Epidermal melanocyte (primary cell): ENCODE data around the gene RHBDD2.
"Not testable (repeated sequence)": the region's sequence is repeated elsewhere in the genome, so short reads cannot be mapped to it uniquely, and the experiment has no call there.

ENCODE experiments used
- DNase-seq: peaks from one replicate; pipeline ENCODE4 v3.0.0; 2011; ENCODE audit warnings: low spot score; ENCODE audit not compliant: insufficient read length

RHBDD2 gene

DNA sequence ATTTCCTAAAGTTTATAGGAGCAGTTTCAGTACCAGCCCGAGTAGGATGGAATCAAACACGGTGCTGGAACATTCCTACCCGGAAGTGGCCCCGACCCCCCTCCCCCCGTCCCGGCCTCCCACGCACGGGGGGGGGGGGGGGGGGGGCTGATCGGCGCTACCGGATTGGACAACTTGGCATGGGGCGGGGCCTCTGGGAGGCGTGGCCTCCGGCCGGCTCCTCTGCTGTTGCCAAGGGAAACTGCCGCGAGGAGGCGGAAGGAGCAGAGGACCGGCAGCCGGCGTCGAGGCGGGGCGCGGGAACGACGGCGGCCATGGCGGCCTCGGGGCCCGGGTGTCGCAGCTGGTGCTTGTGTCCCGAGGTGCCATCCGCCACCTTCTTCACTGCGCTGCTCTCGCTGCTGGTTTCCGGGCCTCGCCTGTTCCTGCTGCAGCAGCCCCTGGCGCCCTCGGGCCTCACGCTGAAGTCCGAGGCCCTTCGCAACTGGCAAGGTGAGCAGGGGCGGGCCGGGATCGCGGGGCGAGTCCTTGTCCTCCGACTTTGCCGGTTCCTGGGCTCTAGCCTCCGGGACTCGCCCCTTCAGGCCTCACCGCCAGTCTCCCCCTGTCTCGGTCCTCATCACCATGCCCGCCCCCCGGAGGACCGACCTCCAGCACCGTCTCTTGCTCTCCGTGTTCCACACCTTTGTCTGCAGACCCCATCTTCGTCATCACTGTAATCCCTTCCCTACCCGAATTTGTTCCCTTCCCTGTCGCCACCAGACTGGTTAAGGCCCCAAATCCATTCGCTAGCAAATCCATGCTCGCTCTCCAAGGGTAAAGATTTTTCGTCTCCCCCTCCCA lies at the start of gene RHBDD2:
Gene RHBDD2 (plus strand): TSS at position 266 of the 843 bp plus-strand sequence. CDS start 49 bp downstream, at position 315.
- DNase-seq: peak; percentile 93

DNA sequence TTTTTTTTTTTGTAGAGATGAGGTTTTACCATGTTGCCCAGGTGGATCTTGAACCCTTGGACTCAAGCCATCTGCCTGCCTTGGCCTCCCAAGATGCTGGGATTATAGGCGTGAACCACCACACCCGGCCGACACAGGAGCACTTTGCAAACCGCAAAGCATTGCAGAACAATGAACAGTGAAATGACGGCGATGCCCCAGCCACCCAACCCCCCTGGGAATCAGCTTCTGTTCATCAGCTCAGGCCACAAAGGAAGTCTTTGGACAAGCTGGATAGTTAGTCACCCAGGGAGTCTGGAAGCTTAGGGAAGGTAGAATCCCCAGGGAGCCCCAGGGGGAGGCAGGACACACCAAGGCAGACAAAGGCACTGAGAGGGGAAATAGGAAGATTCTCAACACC lies 49.2 kb upstream of the RHBDD2 start:
- not testable (repeated sequence) for DNase-seq

DNA sequence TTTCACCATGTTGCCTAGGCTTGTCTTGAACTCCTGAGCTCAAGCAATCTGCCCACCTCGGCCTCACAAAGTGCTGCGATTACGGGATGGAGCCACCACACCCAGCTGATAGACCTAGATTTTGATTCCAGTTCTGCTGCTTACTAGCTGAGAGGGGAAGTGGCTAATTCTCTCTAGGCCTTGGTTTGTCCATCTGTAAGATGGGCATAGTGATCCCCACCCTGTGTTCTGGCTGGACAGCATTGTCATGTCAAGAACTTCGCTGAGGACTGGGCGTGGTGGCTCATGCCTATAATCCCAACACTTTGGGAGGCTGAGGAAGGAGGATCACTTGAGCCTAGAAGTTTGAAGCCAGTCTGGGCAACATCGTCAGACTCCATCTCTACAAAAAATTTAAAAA lies 47.9 kb upstream of the RHBDD2 start:
- DNase-seq: no peak

DNA sequence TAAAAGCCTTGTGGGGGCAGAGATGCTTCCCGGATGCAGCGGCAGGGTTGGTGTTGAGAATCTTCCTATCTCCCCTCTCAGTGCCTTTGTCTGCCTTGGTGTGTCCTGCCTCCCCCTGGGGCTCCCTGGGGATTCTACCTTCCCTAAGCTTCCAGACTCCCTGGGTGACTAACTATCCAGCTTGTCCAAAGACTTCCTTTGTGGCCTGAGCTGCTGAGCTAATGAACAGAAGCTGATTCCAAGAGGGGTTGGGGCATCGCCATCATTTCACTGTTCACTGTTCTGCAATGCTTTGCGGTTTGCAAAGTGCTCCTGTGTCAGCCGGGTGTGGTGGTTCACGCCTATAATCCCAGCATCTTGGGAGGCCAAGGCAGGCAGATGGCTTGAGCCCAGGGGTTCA lies 45.2 kb upstream of the RHBDD2 start:
- DNase-seq: not testable (repeated sequence)

DNA sequence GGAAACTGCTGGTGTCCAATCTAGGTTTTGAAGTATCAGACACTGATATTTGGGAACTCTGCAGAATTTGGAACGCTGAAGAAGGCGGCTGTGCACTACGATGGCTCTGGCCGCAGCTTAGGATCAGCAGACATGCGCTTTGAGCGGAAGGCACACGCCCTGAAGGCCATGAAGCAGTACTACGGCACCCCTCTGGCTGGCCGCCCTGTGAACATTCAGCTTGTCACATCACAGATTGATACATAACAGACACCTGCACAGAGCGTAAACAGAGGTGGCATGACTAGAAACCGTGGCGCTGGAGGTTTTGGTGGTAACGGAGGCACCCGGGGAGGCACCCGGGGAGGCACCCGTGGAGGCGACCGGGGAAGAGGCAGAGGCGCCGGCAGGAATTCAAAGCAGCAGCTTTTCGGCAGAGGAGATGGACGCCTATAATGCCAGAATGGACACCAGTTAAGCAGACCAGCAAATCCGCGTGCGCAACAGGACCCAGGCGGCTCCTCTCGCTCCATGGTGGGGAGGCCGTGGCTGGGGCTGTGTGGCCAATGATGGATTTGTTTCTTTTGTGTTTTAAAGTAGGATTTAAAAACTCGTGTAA lies 43.0 kb upstream of the RHBDD2 start:
- DNase-seq: no peak

DNA sequence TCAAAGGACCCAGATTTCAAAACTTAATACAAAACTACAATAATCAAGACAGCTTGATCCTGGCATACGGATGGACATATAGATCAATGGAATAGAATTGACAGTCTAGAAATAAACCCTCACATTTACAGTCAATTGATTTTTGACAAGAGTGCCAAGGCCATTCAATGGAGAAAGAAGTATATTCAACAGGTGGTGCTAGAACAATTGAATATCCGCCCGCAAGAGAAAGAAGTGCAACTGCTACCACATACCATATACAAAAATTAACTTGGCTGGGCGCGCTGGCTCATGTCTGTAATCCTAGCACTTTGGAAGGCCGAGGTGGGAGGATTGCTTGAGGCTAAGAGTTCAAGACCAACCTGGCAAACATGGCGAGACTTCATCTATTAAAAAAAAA lies 42.0 kb upstream of the RHBDD2 start:
- DNase-seq: no peak

DNA sequence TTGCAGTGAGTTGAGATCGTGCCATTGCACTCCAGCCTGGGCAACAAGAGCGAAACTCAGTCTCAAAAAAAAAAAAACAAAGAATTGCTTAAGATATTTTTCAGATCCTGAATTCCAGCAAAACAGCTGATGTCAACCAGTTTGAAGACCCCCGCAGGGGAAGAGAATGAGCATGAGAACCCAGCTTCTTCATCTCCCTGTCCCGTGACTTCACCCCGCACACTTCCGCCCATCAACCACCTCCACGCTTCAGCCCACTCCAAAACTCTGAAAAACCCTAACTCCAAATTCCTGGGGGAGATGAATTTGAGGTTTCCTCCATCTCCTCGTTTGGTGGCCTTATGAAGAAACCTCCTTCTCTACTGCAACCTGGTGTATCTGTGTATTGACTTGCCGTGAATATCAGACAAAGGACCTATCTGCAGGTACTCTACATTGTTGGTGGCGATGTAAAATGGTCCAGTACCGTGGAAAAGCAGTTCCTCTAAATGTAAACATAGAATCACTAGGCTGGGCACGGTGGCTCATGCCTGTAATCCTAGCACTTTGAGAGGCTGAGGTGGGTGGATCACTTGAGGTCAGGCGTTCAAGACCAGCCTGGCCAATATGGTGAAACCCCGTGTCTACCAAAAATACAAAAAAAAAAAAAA lies 40.4 kb upstream of the RHBDD2 start:
- not testable (repeated sequence) for DNase-seq

DNA sequence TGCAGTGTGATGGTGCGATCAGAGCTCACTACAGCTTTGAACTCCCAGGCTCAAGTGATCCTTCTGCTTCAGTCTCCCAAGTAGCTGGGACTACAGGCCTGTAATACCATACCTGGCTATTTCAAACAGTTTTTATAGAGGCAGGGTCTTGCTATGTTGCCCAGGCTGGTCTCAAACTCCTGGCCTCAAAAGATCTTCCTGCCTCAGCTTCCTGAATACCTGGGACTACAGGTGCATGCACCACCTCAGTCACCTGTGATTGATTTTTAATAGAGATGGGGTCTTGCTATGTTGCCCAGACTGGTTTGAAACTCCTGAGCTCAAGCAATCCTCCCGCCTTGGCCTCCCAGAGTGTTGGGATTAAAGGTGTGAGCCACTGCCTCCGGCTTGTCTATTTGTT lies 38.8 kb upstream of the RHBDD2 start:
- no peak for DNase-seq

DNA sequence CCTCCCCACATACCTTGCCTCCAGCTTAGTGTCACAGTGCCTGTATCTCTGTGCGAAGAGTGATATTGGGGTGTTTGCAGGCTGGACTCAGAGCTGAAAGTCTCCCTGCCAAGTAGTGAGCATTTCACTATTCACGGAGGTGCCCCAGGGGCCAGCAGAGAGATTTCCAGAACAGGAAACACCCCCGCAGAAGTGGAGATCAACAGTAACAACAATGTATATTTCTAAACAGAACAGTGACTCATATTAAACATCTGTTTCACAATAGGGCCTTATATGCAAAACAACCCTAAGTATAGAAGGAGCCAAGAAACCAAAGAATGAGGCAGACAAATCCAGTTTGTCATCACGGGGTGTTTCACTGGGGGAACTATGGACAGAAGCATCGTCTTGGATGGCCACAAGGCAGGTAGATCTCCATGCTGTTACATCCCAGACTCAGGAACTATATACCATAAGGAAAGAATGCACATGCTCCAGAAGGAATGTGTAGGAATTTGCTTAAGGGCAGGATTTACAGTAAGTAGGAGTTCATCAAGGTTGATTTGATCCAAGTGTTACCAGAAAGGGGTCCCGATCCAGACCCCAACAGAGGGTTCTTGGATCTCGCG lies 35.9 kb upstream of the RHBDD2 start:
- DNase-seq: no peak

DNA sequence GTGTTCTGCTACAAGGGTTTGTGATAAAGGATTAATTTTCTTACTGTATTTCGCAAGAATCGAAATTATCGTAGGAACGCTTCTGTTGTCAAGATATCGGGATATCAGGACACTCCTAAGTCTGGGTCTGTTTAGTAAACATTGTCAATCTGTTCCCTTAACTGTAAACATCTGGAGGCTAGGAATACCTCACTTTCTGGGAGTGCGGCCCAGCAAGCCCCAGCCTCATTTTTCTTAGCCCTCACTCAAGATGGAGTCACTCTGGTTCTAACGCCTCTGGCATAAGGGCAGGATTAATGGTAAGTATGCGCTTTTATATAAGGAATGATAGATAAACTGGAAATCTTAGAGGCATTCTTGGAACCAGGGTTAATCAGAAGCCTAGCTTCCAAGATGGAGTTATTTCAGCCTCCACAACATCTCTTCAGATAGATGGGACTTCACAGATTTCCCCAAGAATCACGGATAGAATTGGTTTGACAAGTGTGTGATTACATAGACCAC lies 35.2 kb upstream of the RHBDD2 start:
- no peak for DNase-seq

DNA sequence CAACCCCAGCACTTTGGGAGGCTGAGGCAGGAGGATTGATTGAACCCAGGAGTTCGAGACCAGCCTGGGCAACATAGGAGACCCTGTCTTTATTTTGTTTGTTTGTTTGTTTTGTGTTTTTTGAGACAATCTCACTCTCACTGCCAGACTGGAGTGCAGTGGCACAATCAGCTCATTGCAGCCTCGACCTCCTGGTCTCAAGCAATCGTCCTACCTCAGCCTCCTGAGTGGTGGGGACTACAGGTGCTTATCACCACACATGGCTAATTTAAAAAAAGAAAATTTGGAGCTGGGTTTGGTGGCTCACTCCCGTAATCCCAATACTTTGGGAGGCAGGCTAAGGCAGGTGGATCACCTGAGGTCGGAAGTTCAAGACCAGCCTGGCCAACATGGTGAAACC lies 34.7 kb upstream of the RHBDD2 start:
- DNase-seq: no peak

DNA sequence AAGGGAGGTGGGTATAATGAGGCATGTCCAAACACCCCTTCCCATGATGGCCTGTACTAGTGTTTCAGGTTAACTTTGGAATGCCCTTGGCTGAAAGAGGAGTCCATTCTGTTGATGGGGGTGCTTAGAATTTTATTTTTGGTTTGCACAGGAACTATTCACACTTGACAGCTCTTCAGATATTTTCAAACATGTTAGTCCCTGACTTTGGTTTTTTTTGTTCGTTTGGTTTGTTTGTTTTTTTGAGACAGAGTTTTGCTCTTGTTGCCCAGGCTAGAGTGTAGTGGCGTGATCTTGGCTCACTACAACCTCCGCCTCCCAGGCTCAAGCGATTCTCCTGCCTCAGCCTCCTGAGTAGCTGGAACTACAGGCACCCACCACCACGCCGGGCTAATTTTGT lies 33.7 kb upstream of the RHBDD2 start:
- not testable (repeated sequence) for DNase-seq

DNA sequence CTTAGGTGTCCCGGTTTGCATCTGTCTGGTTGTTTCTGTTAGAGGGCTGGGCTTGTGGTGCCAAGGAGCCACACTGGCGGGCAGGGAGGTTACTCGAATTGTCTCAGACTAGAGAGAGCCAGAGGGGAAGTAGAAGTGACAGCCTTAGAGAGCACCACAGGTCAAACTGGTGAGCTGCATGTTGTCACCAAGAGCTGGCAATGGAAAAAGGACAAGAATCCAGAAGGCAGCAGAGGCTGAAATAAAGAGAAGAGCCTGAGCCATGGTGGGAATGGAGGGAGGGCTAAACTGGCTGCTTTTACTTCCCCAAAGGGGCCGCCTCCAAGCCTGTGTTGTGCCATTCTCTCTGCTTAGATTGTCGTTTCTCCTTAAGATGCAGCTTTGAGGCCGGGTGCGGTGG lies 31.1 kb upstream of the RHBDD2 start:
- no peak for DNase-seq

DNA sequence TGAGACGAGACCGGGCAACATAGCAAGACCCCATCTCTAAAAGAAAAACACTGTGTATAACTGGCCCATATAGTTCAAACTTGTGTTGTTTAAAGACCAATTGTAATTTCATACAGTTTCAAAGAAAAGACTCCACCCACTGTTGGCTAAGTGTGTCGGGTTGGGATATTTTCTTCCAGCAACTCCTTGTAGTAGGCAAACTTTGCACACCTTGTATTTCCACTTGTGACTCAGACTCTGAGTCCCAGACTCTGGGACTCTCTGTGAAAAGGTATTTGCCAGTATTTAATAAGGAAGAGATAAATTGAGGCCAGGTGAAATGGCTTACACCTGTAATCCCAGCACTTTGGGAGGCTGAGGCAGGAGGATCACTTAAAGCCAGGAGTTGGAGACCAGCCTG lies 29.3 kb upstream of the RHBDD2 start:
- DNase-seq: no peak

DNA sequence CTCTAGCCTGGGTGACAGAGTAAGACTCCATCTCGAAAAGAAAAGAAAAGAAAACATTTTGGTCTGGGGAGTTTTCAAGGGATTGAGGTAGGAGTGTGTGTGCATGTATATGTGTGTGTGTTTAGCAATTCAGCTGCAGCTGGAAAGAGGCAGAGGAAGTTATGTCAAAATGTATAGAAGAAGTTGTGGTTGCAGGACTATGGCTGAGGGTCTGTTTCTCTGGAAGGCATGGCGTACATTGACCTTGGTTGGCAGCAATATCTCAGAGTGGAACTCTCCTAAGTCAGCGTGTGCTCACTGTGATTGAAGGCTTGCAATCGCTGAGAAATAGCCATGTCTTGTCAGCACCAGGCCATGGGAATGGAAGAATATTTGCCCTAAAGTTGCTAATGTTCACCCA lies 28.6 kb upstream of the RHBDD2 start:
- no peak for DNase-seq

DNA sequence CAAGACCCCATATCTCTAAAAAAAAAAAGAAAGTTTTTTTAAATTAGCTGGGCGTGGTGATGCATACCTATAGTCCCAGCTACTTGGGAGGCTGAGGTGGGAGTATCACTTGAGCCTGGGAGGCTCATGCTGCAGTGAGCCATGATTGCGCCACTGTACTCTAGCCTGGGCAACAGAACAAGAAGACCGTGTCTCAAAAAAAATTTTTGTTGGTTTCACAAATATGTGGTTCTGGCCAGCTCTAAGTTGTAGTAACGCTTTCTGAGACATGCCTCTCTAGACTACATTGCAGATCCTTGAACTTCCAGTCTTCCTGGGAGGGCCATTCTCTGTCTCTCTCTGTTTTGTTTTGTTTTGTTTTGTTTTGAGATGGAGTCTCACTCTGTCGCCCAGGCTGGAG lies 24.6 kb upstream of the RHBDD2 start:
- DNase-seq: no peak

DNA sequence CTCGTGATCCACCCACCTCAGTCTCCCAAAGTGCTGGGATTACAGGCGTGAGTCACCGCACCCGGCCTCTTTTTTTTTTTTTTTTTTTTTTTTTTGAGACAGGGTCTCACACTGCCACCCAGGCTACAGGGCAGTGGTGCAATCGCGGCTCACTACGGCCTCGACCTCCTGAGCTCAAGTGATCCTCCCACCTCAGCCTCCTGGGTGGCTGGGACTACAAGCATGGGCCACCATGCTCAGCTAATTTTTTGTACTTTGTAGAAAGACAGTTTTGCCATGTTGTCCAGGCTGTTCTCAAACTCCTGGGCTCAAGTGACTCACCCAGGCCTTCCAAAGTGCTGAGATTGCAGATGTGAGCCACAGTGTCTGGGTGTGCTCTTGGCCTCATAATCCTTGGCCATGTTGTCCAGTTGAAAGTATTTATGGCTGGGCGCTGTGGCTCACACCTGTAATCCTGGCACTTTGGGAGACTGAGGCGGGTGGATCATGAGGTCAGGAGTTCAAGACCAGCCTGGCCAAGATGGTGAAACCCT lies 24.0 kb upstream of the RHBDD2 start:
- DNase-seq: not testable (repeated sequence)

DNA sequence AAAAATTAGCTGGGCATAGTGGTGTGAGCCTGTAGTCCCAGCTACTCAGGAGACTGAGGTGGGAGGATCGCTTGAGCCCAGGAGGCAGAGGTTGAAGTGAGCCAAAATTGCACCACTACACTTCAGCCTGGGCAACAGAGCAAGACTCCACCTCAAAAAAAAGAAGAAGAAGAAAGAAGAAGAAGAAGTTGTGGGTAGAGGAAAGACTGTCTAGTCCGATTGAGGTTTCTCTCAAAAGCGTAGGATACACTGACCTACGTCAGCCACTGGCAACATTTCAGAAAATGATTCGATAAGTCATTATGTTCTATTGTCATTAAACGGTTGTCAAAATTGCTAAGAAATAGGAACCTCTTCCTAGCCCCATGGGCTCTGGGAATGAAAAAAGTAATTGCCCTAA lies 22.3 kb upstream of the RHBDD2 start:
- DNase-seq: no peak

DNA sequence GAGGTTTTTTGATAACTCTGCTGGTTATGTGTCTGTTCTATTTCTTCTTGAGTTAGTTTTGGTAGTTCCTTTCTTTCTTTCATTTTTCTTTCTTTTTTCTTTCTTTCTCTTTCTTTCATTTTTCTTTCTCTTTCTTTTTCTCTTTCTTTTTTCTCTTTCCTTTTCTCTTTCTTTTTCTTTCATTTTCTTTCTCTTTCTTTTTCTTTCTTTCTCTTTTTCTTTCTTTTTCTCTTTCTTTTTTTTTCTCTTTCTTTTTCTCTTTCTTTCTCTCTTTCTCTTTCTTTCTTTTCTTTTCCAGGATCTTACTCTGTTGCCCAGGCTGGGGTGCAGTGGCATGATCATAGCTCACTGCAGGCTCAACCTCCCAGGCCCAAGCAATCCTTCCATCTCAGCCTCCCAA lies 20.4 kb upstream of the RHBDD2 start:
- DNase-seq: no peak

DNA sequence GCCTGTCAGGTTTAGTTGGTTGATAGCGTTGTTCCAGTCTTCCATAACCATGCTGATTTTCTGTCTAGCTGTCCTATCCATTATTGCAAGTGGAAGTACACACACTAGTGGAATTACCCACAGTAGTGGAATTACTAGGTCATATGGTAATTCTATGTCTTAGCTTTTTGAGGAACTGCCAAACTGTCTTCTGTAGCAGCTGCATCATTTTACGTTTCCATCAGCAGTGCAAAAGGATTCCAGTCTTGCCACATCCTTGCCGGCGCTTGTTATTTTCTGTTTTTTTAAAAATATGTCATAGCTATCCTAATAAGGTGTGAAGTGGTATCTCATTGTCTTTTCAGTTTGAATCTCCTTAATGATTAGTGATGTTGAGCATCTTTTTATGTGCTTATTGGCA lies 17.2 kb upstream of the RHBDD2 start:
- no peak for DNase-seq

DNA sequence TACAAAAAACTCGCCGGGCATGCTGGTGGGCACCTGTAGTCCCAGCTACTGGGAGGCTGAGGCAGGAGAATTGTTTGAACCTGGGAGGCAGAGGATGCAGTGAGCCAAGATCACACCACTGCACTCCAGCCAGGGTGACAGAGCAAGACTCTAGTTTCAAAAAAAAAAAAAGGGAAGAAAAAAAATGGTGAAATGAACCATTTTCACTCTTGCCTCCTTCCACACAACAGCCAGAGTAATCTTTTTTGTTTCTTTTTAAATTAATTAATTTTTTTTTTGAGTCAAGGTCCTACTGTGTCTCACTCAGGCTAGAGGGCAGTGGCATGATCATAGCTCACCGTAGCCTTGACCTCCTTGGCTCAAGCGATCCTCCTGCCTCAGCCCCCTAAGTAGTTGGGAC lies 14.6 kb upstream of the RHBDD2 start:
- DNase-seq: not testable (repeated sequence)

DNA sequence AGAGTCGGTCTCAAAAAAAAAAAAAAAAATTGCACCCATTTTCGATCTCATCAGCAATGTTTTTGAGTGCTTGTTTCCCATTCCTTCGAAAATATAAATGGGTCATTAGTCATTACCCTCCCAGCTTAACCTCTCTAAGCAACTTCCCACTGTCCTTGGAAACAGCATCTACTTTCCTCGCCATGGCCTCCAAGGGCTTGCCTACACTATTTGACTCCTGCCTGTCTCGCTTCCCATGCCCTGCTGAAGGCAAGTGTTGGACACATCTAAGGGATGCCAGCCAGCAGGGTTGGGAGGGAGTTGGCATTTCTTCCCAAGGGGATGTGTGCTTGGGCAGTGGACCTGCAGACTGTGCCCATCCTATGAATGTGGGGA lies 12.7 kb upstream of the RHBDD2 start:
- no peak for DNase-seq
